ENCODE measurements around the gene DIS3L2.

- TF ChIP-seq CTCF (IDR thresholded peaks at IDR 0.05) (no peak), POLR2A (IDR thresholded peaks at IDR 0.05) (no peak)
Observed at GRCh38 chr2:232295971-232296370, 334.5 kb downstream of the DIS3L2 start.
